HG03571 (cell line): ENCODE data around the gene RNU7-1.
"Not testable (repeated sequence)": the region's sequence is repeated elsewhere in the genome, so short reads cannot be mapped to it uniquely, and the experiment has no call there.

Experiments
- ATAC-seq: cut with Tn5 transposase; IDR thresholded peaks from one replicate; pipeline ENCODE4 v1.9.1; 2021; ENCODE audit not compliant: unreplicated experiment

The RNU7-1 gene

DNA sequence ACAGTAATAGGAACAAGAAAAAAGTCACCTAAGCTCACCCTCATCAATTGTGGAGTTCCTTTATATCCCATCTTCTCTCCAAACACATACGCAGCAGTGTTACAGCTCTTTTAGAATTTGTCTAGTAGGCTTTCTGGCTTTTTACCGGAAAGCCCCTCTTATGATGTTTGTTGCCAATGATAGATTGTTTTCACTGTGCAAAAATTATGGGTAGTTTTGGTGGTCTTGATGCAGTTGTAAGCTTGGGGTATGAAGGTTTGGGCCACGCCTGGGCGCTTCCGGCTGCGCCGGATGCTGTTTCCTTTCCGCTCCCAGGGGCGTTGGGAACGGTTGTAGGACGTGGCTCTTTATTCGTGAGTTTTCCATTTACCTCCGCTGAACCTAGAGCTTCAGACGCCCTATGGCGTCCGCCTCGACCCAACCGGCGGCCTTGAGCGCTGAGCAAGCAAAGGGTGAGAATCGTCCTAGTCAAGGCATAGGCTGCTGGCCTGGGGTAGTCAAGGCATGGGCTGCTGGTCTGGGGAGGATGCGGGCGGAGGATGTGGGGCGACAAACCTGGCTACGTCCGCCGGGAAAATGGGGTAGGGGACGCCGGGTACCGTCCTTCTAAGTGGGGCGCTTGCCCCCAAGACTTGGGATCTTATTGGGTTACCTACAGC is at the start of gene RNU7-1, which contains the start of gene C12orf57:
Gene RNU7-1, plus strand, starts transcription at position 95 of the 659 bp plus-strand sequence.
Gene C12orf57, plus strand, starts transcription at position 301 of the 659 bp plus-strand sequence. Its CDS starts 100 bp downstream, at position 401.
- peak; percentile 23 for ATAC-seq

DNA sequence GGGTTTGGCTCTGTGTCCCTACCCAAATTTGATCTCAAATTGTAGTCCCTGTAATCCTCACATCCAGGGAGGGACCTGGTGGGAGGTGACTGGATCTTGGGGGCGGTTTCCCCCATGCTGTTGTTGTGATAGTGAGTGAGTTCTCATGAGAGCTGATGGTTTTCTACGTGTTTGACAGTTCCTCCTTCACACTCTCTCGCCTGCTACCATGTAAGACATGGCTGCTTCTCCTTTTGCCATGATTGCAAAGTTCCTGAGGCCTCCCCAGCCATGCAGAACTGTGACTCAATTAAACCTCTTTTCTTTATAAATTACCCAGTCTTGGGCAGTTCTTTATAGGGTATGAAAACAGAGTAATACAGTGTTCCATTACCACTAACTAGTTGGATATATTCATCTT is 49.3 kb upstream of the RNU7-1 start:
- no peak for ATAC-seq

DNA sequence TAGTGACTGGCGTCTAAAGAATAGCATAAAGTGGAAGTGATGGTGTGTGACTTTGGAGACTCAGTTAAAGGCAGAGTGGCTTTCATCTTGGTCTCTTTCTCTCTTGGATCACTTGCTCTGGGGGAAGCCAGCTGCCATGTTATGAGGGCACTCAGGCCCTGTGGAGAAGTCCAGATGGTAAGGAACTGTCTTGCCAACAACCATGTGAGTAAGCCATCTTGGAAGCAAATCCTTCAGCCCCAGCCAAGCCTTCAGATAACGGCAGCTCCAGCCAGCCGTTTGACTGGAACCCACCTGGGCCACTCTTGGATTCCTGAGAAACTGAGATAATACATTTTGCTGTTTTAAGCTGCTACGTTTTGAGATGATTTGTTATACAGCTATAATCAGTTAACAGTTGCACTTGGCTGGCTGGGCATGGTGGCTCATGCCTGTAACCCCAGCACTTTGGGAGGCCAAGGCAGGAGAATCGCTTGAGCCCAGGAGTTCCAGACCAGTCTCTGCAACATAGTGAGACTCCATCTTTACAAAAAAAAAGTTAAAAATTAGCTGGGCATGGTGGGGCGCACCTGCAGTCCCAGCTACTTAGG is 46.7 kb upstream of the RNU7-1 start:
- no peak for ATAC-seq

DNA sequence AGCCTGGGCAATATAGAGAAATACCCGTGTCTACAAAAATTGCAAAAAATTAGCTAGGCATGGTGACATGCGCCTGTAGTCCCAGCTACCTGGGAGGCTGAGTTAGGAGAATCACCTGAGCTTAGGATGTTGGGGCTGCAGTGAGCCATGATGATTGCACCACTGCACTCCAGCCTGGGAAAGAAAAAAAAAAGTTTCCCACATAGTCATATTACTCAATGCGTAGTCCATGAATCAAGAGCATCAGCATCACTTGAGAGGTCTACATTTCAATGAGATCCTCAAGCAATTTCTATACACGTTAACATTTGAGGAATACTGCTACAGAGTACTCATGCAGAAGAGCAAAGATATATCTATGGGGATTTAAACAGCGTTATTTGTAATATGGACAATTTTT is 44.2 kb upstream of the RNU7-1 start:
- ATAC-seq = no peak

DNA sequence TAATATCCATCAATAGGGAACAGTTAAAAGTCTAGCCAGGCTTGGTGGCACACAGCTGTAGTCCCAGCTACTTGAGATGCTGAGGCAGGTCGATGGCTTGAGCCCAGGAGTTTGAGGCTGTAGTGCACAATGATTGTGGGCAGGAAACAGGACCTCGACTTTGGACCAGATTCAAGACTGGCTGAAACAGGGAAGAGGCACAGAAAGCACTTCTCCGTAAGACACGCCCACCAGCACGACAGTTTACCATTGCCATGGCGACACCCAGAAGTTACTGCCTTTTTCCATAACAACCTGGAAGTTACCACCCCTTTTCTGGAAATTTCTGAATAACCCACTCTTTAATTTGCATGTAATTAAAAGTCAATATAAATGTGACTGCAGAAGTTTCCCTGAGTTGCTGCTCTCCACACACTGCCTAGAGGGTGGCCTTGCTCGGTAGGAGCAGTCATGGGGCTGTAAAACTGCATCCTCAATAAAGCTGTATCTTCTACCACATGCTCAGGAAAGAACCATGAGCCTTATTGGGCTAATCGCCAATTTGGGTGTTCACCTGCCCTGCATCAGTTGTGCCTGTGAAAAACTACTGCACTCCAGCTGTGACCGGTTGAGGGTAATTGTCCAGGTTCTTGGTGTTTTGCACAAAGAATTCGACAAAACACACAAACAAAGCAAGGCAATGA is 43.6 kb upstream of the RNU7-1 start:
- ATAC-seq = no peak

DNA sequence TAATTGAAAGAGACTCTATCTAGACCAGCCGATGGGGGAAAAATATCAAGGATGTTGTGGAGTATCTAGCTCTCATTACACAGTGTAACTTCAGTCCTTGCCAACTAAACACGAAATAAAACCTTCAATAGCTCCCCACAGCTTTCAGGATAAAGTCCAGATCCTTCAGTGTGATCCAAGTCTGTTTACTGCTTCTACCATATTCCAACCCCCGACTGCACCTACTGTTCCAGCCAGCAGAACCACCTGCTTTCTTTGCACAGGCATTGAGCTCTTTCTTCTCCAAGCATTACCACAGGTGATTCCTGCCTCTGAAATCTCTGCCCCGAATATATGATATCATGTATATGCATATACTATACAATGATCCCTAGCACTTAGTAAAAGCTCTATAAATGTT is 41.2 kb upstream of the RNU7-1 start:
- no peak for ATAC-seq

DNA sequence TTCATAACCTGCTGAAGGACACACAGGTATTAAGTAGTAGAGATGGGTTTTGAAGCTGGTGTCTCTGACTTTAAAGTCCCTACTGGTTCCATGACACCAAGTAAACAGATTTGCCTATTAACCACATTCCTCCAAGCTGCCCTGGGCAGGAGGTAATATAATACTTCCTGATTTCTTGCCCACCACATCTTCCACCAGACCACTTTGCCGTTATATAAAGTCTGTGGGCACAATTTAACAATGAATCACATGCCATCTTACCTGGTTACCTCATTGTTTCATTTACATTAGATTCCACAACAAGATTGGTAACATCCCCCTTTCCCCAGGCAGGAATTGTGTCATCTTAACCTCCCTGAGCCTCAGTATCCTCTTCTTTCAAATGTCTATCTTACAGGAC is 39.9 kb upstream of the RNU7-1 start:
- ATAC-seq = no peak

DNA sequence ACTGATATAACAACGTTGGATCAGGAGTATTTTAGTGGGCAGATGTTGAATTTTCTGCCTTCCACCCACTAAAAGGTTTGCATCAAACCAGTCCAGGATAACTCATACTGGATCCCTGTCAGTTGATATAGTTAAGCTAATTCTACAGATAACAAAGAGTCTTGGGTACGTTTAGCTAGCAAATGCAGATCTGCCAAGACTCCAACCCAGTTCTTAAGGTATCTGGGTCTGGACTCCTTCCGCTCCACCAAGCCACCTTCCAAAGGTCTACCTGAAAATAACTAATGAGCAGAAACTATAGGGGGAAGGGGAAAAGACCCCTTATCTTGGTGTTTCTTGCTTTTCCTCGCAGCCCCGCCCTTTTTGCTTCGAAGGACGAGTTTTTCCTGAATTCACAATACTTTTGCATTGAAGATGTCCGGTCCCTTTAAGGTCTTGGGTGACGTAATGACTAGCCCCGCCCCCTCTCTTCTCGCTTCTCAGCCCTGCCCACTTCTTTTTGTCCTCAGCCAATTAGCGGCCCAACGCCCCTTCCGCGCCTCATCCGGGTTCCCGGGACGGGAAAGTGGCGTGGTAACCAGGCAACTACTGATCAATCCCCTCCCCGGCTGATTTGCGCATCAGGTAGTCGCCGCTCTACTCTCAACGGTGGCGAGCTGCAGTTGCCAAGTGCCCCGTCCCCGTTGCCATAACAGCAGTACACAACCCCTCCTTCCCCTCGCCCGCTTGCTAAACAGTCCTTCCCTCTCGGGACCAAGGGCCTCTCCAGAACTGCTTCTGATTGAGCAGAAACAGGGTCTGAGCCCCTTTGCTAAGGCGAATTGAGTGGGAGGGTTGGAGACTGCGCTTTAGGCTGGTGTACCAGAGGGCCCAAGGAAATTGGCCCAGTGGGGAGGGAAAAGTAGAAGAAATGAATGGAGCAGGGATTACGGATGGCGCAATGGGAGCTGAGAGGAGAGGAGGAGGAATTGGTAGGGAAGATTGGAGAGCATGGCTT is 39.0 kb upstream of the RNU7-1 start, which contains the start of gene LRRC23:
Gene LRRC23, plus strand, starts transcription at position 543 of the 997 bp plus-strand sequence. CDS start 812 bp downstream, outside the sequence.
- peak; percentile 93 for ATAC-seq

DNA sequence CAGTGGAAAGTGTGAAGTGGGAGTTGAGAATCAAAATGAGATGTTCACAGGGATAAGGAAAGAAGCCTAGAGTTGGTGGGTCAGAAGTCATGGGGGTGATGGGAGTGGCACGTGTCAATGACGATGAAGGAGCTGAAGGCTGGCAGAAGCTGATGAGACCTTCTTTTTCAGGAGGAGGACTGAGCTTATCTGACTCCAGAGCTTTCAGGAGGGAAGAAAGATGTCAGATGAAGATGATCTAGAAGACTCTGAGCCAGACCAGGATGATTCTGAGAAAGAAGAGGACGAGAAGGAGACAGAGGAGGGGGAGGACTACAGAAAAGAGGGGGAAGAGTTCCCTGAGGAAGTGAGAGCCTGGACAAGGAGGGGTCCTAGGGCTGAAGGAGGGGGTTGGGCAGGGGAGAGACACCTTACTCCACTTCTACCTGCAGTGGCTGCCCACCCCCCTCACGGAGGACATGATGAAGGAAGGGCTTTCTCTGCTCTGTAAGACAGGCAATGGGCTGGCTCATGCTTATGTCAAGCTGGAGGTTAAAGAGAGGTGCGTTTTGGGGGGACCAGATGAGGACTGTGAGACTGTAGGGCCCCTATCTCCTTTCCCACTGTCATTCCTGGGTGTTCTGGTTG is 38.1 kb upstream of the RNU7-1 start:
- ATAC-seq = no peak

DNA sequence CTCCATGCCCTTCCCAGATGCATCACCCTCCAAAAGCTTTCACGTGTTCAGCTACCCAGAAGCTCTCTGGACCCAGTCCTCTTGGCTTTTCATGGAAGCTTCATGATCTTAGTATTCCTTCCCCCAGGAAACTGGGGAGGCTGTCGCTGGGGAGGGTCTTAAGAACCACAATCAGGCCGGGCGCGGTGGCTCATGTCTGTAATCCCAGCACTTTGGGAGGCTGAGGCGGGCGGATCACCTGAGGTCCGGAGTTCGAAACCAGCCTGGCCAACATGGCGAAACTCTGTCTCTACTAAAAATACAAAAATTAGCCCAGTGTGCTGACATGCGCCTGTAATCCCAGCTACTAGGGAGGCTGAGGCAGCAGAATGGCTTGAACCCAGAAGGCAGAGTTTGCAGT is 35.5 kb upstream of the RNU7-1 start:
- ATAC-seq = not testable (repeated sequence)

DNA sequence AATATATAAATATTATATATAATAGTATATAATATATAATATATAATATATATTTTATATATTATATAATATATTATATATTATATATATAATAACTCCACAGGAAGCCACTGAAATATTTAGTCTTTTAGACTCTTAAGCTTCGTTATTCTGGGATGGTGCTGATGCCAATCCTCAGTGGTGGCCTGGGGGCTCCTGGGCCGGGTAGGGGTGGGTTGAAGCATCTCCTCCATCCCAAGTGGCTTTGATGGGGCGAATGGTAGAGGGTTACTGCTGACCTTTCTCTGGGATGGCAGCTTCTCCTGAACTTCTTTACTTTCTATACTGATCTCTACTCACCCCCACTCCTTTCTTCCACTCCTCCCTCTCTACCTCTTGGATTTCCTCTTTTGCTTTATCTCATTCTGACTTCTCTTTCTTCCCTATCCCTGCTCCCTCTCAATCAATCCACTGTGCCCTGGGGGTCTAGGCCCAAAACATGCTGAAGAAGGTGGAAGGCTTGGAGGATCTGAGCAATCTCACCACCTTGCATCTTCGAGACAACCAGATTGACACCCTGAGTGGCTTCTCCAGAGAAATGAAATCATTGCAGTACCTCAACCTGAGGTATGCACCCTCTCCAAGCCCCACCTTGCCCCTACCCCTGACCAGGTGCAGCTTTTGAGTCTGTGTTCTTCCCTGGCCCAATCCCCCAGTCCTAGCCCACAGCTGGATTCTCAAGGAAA is 34.0 kb upstream of the RNU7-1 start:
- no peak for ATAC-seq

DNA sequence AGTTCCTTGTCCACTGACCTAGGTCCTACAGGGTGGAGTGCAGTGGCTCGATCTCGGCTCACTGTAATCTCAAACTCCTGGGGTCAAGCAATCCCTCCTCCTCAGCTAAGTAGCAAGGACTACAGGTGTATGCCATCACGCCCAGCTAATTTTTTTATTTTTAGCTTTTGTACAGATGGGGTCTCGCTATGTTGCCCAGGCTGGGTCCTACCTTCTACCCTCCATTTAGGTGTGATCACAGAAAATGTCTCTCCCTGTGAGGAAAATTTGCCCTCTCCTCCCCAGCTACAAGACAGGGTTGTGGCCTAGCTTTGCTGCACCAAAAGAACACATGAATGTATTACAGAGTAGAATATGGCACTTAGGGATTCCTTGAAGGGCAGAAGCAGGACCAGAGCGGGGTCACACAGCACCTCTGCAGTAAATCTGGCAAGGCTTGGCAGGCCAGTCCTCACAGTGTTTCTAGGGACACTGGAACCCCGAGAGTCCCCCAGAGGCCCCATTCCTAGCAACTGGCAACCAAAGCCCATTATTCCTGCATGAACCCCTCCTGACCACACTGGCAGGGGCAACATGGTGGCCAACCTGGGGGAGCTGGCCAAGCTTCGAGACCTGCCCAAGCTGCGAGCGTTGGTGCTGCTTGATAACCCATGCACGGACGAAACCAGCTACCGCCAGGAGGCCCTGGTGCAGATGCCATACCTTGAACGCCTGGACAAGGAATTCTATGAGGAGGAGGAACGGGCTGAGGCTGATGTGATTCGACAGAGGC is 31.3 kb upstream of the RNU7-1 start:
- ATAC-seq = no peak

DNA sequence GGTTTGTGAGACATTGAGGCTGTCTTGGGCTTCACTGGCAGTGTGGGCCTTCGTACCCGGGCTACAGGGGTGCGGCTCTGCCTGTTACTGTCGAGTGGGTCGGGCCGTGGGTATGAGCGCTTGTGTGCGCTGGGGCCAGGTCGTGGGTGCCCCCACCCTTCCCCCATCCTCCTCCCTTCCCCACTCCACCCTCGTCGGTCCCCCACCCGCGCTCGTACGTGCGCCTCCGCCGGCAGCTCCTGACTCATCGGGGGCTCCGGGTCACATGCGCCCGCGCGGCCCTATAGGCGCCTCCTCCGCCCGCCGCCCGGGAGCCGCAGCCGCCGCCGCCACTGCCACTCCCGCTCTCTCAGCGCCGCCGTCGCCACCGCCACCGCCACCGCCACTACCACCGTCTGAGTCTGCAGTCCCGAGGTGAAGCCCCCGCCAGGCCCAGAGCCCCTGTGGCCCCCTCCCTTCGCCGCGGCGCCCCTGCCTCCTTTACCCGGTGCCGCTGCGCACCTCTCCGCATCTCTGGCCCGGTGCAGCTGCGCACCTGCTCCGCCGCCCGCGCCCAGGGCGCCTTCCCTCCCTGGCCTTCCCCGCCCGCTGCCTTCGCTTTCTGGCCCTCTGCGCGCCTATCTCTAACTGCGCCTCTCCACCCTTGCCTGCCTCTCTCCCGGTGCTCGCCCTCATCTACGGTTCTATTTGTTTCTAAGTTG is 29.2 kb upstream of the RNU7-1 start, which contains the start of gene ENO2:
Gene ENO2, plus strand, starts transcription at position 335 of the 701 bp plus-strand sequence. CDS start 1,253 bp downstream, outside the sequence.
- ATAC-seq = peak; percentile 55

DNA sequence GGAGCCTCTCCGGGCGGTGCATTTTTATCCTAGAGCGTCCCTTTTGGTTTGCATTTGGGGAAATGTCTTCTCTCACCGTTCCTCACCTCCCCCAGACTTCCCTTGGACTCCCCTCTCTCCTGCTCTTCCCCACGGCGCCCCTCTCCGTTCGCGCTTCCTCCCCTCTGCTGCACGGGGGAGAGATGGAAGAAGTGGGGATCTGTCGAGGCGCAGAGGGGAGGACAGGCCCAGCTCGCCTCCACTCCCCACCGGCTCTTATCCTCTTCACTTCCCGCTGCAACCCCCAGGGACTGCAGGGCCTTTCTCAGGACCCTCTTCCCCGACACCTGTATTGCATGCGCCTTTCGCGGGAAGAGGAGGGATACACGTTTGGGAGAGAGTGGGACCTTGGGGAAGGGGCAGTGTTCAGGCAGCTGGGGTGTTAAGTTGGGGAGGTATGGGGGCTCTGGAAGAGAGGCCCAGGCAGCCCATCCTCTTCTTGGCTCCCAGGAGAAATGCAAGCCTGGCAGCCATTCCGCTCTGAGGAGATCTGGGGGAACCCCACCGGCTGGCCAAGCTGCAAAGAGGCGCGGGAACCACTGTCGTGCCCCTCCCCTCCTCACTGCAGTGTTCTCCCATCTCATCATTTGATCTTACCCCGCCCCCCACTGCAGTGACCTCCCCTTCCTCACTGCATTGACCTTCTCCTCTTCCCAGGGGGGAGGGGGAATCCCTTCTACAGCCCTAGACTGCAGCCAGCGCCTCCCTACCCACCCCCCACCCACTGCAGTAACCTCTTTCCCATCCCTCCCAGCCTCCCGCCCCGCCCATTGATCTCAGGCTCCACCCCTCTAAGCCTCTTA is 28.4 kb upstream of the RNU7-1 start:
- ATAC-seq = no peak

DNA sequence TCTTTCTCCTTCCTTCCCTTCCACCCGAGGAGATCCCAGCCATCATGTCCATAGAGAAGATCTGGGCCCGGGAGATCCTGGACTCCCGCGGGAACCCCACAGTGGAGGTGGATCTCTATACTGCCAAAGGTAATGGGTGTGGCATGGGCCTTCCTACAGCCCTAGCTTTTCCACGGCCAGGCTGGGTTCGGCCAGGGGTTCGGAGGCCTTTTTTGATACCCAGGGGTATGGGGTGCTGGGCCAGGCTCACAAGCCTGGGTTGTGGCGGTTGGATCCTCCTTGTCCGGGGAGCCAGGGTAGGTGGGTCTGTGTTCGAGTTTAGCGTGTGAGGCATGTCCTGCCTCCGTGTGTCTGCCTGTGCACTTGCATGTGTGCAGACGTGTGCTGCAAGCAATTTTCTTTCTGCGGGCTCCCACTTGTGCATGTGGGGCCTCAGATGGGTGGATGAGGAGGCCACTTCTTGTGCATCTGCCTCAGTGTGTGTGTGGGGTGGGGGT is 27.8 kb upstream of the RNU7-1 start:
- ATAC-seq = no peak

DNA sequence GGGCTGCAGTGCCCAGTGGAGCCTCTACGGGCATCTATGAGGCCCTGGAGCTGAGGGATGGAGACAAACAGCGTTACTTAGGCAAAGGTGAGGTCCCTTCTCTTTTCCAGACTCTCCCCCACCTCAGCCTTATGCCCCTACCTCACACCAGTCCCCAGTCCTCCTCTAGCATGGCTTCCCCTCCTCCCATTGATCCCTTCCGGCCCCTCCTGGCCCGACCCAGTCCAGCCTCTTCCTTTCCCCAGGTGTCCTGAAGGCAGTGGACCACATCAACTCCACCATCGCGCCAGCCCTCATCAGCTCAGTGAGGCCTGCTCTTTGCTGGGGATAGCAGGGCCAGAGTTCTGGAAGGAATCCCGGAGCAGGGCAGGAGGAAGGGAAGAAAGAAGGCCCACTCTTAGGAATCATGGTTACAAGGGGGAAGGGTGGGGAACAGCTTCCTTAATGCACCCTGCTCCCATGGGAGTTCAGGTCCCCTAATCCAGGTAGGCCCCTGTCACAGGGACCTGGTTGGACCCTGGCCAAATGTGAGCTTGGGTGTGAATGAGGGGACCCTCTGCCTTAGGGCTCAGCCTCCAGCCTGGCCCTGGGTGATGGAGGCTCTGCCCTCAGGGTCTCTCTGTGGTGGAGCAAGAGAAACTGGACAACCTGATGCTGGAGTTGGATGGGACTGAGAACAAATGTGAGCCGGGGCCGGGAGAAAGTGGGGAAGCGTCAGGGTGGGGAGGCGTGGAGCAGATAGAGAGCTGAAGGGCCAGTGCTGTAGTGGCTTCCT is 27.0 kb upstream of the RNU7-1 start:
- ATAC-seq = no peak
